ENCODE results near the gene OR1J2.
"Not testable (repeated sequence)": the region's sequence is repeated elsewhere in the genome, so short reads cannot be mapped to it uniquely, and the experiment has no call there.

DNA sequence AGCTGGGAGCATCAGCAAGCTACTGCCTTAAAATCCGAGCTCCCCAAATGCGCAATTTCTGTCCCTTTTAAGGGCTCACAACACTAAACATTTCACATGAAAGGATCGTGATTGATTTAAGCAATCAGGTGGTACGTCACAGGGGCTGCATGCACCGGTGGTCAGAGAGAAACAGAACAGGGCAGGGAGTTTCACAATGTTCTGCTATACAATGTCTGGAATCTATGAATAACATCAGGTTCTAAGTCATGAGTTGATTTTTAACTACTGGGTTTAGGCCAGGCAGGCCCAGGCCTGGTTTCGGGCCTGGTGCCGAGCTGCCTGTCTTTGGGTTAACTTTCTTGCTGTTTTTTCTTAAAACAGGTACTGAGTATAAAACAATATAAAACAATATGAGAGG lies 26.5 kb downstream of the OR1J2 start:
- TF ChIP-seq, protein P1, sequence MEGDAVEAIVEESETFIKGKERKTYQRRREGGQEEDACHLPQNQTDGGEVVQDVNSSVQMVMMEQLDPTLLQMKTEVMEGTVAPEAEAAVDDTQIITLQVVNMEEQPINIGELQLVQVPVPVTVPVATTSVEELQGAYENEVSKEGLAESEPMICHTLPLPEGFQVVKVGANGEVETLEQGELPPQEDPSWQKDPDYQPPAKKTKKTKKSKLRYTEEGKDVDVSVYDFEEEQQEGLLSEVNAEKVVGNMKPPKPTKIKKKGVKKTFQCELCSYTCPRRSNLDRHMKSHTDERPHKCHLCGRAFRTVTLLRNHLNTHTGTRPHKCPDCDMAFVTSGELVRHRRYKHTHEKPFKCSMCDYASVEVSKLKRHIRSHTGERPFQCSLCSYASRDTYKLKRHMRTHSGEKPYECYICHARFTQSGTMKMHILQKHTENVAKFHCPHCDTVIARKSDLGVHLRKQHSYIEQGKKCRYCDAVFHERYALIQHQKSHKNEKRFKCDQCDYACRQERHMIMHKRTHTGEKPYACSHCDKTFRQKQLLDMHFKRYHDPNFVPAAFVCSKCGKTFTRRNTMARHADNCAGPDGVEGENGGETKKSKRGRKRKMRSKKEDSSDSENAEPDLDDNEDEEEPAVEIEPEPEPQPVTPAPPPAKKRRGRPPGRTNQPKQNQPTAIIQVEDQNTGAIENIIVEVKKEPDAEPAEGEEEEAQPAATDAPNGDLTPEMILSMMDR (optimal IDR thresholded peaks at IDR 0.05 in 1 of 3, IDR thresholded peaks at IDR 0.05 in 1 of 3, conservative IDR thresholded peaks at IDR 0.05 in 1 of 3; ENCODE audit: extremely low read depth in 1 of 3, insufficient read depth in 2 of 3, low read length in 3 of 3) = not testable (repeated sequence)
- not testable (repeated sequence) for TF ChIP-seq EZH2 (IDR thresholded peaks at IDR 0.05; ENCODE audit: low read length)

Measured in keratinocyte (primary cell).